Measurements from ENCODE around the gene PARP4. TPM values are rescaled to one million over a fixed set of nuclear protein-coding genes. Genes with fewer than 3 reads are reported as not detected.
"Not testable (repeated sequence)": the region's sequence is repeated elsewhere in the genome, so short reads cannot be mapped to it uniquely, and the experiment has no call there.

The PARP4 gene
- total RNA-seq, 1 donor from 2014 or later, result 34.8 TPM

DNA sequence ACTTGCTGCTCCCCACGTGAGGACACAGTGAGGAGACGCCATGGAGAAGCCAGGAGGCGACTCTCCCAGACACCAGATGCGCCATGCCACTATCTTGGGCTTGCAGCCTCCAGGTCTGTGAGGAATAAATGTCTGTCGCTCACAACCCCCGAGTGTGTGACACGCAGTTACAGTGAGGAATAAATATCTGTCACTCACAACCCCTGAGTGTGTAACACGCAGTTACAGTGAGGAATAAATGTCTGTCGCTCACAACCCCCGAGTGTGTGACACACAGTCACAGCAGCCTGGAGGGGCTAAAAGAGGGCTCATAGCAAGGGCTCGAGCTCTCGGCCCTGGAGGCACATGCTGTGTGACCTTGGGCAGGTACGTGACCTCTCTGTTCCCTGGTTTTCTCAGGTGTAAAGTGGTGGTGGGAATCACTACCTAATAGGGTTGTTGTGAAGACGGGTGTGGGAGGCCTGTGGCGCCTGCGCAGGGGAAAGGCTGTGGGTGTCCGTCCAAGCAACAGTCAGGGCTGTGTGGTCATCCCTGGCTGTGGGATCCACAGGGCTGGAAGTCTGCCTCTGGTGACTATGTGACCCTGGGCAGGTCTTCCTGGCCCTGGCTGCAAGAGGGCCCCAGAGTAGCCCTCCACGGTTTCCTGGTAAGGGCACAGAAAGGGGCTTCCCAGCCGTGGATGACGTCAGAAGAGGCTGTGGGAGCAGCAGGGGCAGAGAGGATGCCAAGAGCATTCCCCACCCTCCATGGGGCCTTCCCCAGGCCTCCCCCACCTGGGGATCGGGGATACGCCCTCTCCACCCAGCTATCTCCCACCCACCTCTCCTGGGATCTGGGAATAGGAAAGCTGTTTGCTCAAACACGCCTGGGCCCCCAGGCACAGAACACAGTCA, 125.5 kb downstream of the PARP4 start:
- Mint-ChIP-seq H3K27me3 (no peaks in the 10 kb centered on the region), H3K9me3 (no peaks in the 10 kb centered on the region)

GRCh38 chr13:24385902-24386301, 126.7 kb downstream of the PARP4 start:
- no peaks in the 10 kb centered on the region for H3K36me3 Mint-ChIP-seq (ENCODE audit: low read depth)
- no peaks in the 10 kb centered on the region for H3K4me1 Mint-ChIP-seq
- H3K27ac Mint-ChIP-seq, result no peak overlapping the region
- H3K9me3 Mint-ChIP-seq, result no peaks in the 10 kb centered on the region
- H3K4me3 Mint-ChIP-seq, result no peak overlapping the region
- intact Hi-C loops (cut with micrococcal nuclease), result no loop called here
- no peak for DNase-seq
- H3K27me3 Mint-ChIP-seq, result no peaks in the 10 kb centered on the region

More for the DNA sequence above, 125.5 kb downstream of the PARP4 start:
- H3K27ac Mint-ChIP-seq, result no peak overlapping the region
- H3K4me1 Mint-ChIP-seq, result no peaks in the 10 kb centered on the region
- no peaks in the 10 kb centered on the region for H3K36me3 Mint-ChIP-seq (ENCODE audit: low read depth)
- H3K4me3 Mint-ChIP-seq, result no peak overlapping the region
- DNase-seq, result no peak
- intact Hi-C loops (cut with micrococcal nuclease), result no loop called here

- H3K36me3 Mint-ChIP-seq (ENCODE audit: low read depth); intact Hi-C loops (cut with micrococcal nuclease); H3K9me3 Mint-ChIP-seq; H3K27me3 Mint-ChIP-seq; H3K27ac Mint-ChIP-seq; H3K4me3 Mint-ChIP-seq; H3K4me1 Mint-ChIP-seq; DNase-seq: not testable (repeated sequence)
Observed at GRCh38 chr13:24384946-24385345, 127.6 kb downstream of the PARP4 start.

GRCh38 chr13:24384091-24384490, 128.5 kb downstream of the PARP4 start:
- DNase-seq; H3K4me1 Mint-ChIP-seq; H3K27me3 Mint-ChIP-seq; intact Hi-C loops (cut with micrococcal nuclease); H3K27ac Mint-ChIP-seq; H3K4me3 Mint-ChIP-seq; H3K9me3 Mint-ChIP-seq; H3K36me3 Mint-ChIP-seq (ENCODE audit: low read depth): not testable (repeated sequence)

- H3K27me3 Mint-ChIP-seq, result peaks cover 15% of the 10 kb centered on the region
- H3K36me3 Mint-ChIP-seq (ENCODE audit: low read depth), result no peaks in the 10 kb centered on the region
- intact Hi-C loops (cut with micrococcal nuclease), result no loop called here
- no peaks in the 10 kb centered on the region for H3K9me3 Mint-ChIP-seq
- no peak for DNase-seq
- H3K27ac Mint-ChIP-seq, result no peak overlapping the region
- H3K4me1 Mint-ChIP-seq, result peaks cover 8% of the 10 kb centered on the region
- no peak overlapping the region for H3K4me3 Mint-ChIP-seq
Observed at GRCh38 chr13:24381541-24382265, 130.9 kb downstream of the PARP4 start.

DNA sequence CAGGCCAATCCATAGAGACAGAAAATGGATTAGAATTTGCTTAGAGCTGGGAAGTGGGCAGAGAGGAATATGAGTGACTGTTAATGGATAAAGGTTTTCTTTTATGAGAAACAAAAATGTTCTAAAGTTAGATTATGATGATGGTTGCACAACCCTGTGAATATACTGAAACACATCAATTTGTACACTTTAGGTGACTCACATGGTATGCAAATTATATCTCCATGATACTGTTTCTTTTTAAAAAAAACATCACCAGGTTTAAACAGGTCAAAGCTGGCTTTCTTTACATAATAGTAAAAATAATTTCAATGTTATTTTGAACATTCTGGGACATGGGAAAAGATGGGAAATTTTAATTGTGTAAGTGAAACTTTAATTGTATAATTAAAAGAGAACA, 131.7 kb downstream of the PARP4 start:
- peaks cover 15% of the 10 kb centered on the region for H3K27me3 Mint-ChIP-seq
- H3K4me3 Mint-ChIP-seq; H3K36me3 Mint-ChIP-seq (ENCODE audit: low read depth); DNase-seq; intact Hi-C loops (cut with micrococcal nuclease); H3K27ac Mint-ChIP-seq; H3K9me3 Mint-ChIP-seq; H3K4me1 Mint-ChIP-seq: not testable (repeated sequence)

DNA sequence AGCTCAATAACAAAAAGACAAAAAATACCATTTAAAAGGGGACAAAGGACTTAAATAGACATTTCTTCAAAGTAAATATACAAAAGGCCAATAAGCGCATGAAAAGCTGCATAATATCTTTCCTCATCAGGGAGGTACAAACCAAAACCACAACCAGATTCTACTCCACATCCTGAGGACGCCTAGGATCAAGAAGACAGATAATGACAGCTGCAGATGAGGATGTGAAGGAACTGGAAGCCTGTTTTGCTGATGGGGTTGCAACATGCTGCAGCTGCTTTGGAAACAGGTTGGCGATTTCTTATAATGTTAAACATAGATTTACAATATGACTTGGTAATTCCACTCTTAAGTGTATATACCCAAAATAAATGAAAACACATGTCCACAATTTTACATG, 132.4 kb downstream of the PARP4 start:
- intact Hi-C loops (cut with micrococcal nuclease); H3K4me3 Mint-ChIP-seq; H3K9me3 Mint-ChIP-seq; H3K36me3 Mint-ChIP-seq (ENCODE audit: low read depth); H3K27ac Mint-ChIP-seq; DNase-seq; H3K4me1 Mint-ChIP-seq: not testable (repeated sequence)
- H3K27me3 Mint-ChIP-seq, result peaks cover 15% of the 10 kb centered on the region

DNA sequence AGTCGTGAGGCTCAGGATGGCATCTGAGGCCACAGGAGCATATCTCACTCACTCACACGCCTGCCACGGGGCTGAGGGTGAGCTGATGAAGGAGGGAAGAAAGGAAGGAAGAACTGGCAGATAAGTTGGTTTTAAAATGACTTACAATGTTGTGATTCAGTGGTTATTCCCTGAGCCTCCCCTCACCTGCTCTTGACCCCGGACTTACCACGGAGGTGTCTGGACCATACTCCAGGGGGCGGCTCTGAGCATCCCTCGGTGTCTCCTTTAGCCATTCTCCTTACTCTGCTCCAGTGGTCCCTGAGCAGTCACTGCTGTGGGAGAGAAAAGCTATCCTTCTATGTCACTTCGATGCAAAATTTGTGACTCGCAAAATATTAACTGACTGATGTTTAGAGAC, 141.3 kb downstream of the PARP4 start:
- H3K9me3 Mint-ChIP-seq; intact Hi-C loops (cut with micrococcal nuclease); H3K36me3 Mint-ChIP-seq (ENCODE audit: low read depth); H3K4me1 Mint-ChIP-seq; DNase-seq; H3K27ac Mint-ChIP-seq; H3K4me3 Mint-ChIP-seq: not testable (repeated sequence)
- H3K27me3 Mint-ChIP-seq, result peaks cover 14% of the 10 kb centered on the region

Other genes with a start within 250 kb of the PARP4 start
- 0.09 TPM in 1 of 2 replicates, not detected in the other for gene C1QTNF9, start 203.2 kb downstream of the PARP4 start, total RNA-seq
- 0.23 and 0.28 TPM in 2 replicates for gene ATP12A, start 167.6 kb upstream of the PARP4 start, total RNA-seq

Data from activated CD4-positive, alpha-beta T cell treated with anti-CD3 and anti-CD28 coated beads, Interleukin-2, amount 10 ng/mL, durations not matched to agents 24 days and 14 days (primary cell).